K562 (cell line): ENCODE measurements around the gene CHCHD6. TPM values are rescaled to one million over a fixed set of nuclear protein-coding genes. Genes with fewer than 3 reads are reported as not detected.

Experiments used
- ATAC-seq: fragments of 200-7000 bp; cut with Tn5 transposase; 3 replicates; pipeline ENCODE4 v1.9.1; 2020; ENCODE audit warnings: moderate library complexity
- BruUV-seq: library from RNA; stranded (reverse); fragments of 400-500 nt; replicated peaks from 2 replicates; lab custom pipeline; 2021; lab: Mats Ljungman, UMichigan
- CTCF ChIA-PET: fragments of 300-600 bp; formaldehyde crosslinking; extraction: SDS; loops from one replicate; lab custom pipeline; 2021; ENCODE audit warnings: low intra/inter-chr PET ratio; lab: Yijun Ruan, JAX
- POLR2A ChIA-PET: fragments of 300-600, 350-650 bp; sonication (Branson Sonifier 250); formaldehyde crosslinking; extraction: SDS; loops from one replicate; lab custom pipeline; 2021; ENCODE audit warnings: antibody characterized with exemption, inconsistent platforms; lab: Yijun Ruan, JAX
- DNase-seq, 4 experiments: peaks; one replicate each; pipeline versions ENCODE4 v3.0.0 to v3.0.0-alpha.2; 2011 to 2018; ENCODE audit warnings: low spot score in 3 of 4, mixed read lengths in 3 of 4; ENCODE audit errors: extremely low read depth in 1 of 4
- FAIRE-seq: peaks from 2 replicates; lab custom pipeline; 2011; peaks lifted over from hg19 to GRCh38; lab: Jason Lieb, UNC
- H2AFZ ChIP-seq: 2 replicates; pipeline ENCODE4 v1.6.0; 2011; ENCODE audit warnings: low read depth, low read length, control low read depth, inconsistent platforms
- H3K27ac ChIP-seq: fragments of 200-600 bp; 3 replicates; pipeline ENCODE4 v1.8.0; 2011; ENCODE audit warnings: low read depth, mild to moderate bottlenecking, control low read depth, inconsistent platforms, low read length, moderate library complexity, mixed read lengths; ENCODE audit errors: extremely low read depth
- H3K27me3 ChIP-seq, 2 experiments: fragments of 300-600 bp in 1 of 2; 2 replicates in 1 of 2; 3 replicates in 1 of 2; pipeline versions ENCODE4 v1.6.0 to v1.8.0; 2011; ENCODE audit warnings: inconsistent platforms in 2 of 2, low read length in 2 of 2, mild to moderate bottlenecking in 1 of 2, mixed read lengths in 1 of 2, moderate library complexity in 1 of 2; ENCODE audit not compliant: control insufficient read depth in 2 of 2, insufficient read depth in 2 of 2
- H3K36me3 ChIP-seq: fragments of 300-600 bp; 3 replicates; pipeline ENCODE4 v1.8.0; 2011; ENCODE audit warnings: mild to moderate bottlenecking, low read length, inconsistent platforms; ENCODE audit not compliant: control insufficient read depth, insufficient read depth
- H3K4me1 ChIP-seq, 2 experiments: fragments of 200-600 bp in 1 of 2; replicated peaks in 1 of 2; 2 replicates in 1 of 2; 3 replicates in 1 of 2; pipeline versions ENCODE4 v1.5.1 to v1.8.0; 2011; ENCODE audit warnings: inconsistent platforms in 2 of 2, low read length in 2 of 2, mild to moderate bottlenecking in 1 of 2, mixed read lengths in 1 of 2, moderate library complexity in 1 of 2; ENCODE audit not compliant: control insufficient read depth in 2 of 2, insufficient read depth in 2 of 2
- H3K4me2 ChIP-seq: 2 replicates; pipeline ENCODE4 v1.6.1; 2011; ENCODE audit warnings: low read length, control low read depth, inconsistent platforms, mixed read lengths; ENCODE audit not compliant: insufficient read depth
- H3K4me3 ChIP-seq: fragments of 200-600 bp; sonication (generic), shearing (Covaris generic); 2 replicates; pipeline ENCODE4 v1.5.1; 2016; ENCODE audit warnings: control low read depth, inconsistent platforms
- H3K79me2 ChIP-seq: fragments of 200-600 bp; 3 replicates; pipeline ENCODE4 v1.8.0; 2011; ENCODE audit warnings: low read length, inconsistent platforms; ENCODE audit not compliant: control insufficient read depth, insufficient read depth
- H3K9ac ChIP-seq, 2 experiments: 2 replicates each; pipeline versions ENCODE4 v1.6.0 to v1.6.1; 2011; ENCODE audit warnings: low read depth in 2 of 2, low read length in 2 of 2, control low read depth in 1 of 2, inconsistent platforms in 1 of 2, mild to moderate bottlenecking in 1 of 2, mixed read lengths in 1 of 2; ENCODE audit not compliant: insufficient read depth in 1 of 2
- H3K9me1 ChIP-seq: one replicate; pipeline ENCODE4 v1.6.0; 2011; ENCODE audit warnings: inconsistent platforms, mild to moderate bottlenecking, low read length, moderate library complexity; ENCODE audit not compliant: control insufficient read depth, insufficient read depth
- H3K9me3 ChIP-seq: replicated peaks from 2 replicates; pipeline ENCODE4 v1.5.1; 2011; ENCODE audit warnings: low read depth, low read length, inconsistent platforms; ENCODE audit not compliant: control insufficient read depth, insufficient read depth
- H4K20me1 ChIP-seq: replicated peaks from 2 replicates; pipeline ENCODE4 v1.6.1; 2011; ENCODE audit warnings: low read length, inconsistent platforms, mixed read lengths; ENCODE audit not compliant: control insufficient read depth, insufficient read depth
- FOSL1 ChIP-seq: fragments of 200-800 bp; sonication (Bioruptor generic); conservative IDR thresholded peaks from 2 replicates; pipeline ENCODE4 v1.6.1; 2016; ENCODE audit warnings: missing genetic modification characterization, missing compliant biosample characterization
- FOXJ3 ChIP-seq: sonication (generic); formaldehyde crosslinking; IDR thresholded peaks from 2 replicates; pipeline ENCODE4 v1.4.0; 2020; ENCODE audit warnings: mild to moderate bottlenecking, missing genetic modification reagents
- MAFG ChIP-seq: fragments of 450-650 bp; conservative IDR thresholded peaks from 2 replicates; pipeline ENCODE4 v1.6.1; 2016; ENCODE audit warnings: missing genetic modification characterization, missing compliant biosample characterization
- WGBS: fragments of 100-300 bp; shearing (Covaris generic); methylation state at CpG from one replicate; pipeline ENCODE4 v1.1.6; 2016; ENCODE audit warnings: low coverage, mixed read lengths; ENCODE audit not compliant: insufficient coverage; ENCODE audit errors: missing lambda C conversion rate; 5-methylcytosine and 5-hydroxymethylcytosine counted together
- in situ Hi-C: fragments of 300-500 bp; cut with MboI; formaldehyde crosslinking; loops from 4 replicates; pipeline ENCODE4 v1.15.0; 2018; ENCODE audit warnings: inconsistent platforms, mixed read lengths
- intact Hi-C: fragments of 100-400 bp; cut with micrococcal nuclease; formaldehyde crosslinking; loops from 2 replicates; pipeline ENCODE4 v1.14.2; 2022
- polyA plus RNA-seq, 8 experiments: library from polyadenylated mRNA; depleted of rRNA in 4 of 8; stranded (reverse) in 5 of 8; unstranded in 3 of 8; fragments of >200 nt; fragmentation: Nextera tagmentation in 2 of 8; fragmentation: Illumina TruSeq in 1 of 8; extraction: Ambion mirVana in 2 of 8; extraction: Trizol in 1 of 8; gene quantifications; 2 replicates each; pipeline versions ENCODE4 v1.2.1 to v1.2.3, GENCODE V29; 2011 to 2014; ENCODE audit warnings: inconsistent platforms in 1 of 8, missing spikeins in 1 of 8
- total RNA-seq, 7 experiments: library from RNA; depleted of rRNA in 6 of 7; stranded (reverse); fragments of >200 nt in 6 of 7; fragmentation: Illumina TruSeq in 2 of 7; extraction: Trizol in 2 of 7; gene quantifications; 2 replicates each; pipeline versions ENCODE4 v1.2.1 to v1.2.3, GENCODE V29; 2011 to 2021; ENCODE audit warnings: low replicate concordance in 1 of 7
- TF ChIP-seq, protein P1 (sequence below): fragments of 450-650 bp; IDR thresholded peaks from 2 replicates; pipeline ENCODE4 v1.6.1; 2017; ENCODE audit warnings: antibody characterized with exemption, mild to moderate bottlenecking

CHCHD6 gene
- total and polyA plus RNA-seq, 9 of the 15 experiments (the other 6 are each of a cell fraction or from before 2014, with no cell fraction given), result 4.6 to 18.6 (median 10.9) TPM

DNA sequence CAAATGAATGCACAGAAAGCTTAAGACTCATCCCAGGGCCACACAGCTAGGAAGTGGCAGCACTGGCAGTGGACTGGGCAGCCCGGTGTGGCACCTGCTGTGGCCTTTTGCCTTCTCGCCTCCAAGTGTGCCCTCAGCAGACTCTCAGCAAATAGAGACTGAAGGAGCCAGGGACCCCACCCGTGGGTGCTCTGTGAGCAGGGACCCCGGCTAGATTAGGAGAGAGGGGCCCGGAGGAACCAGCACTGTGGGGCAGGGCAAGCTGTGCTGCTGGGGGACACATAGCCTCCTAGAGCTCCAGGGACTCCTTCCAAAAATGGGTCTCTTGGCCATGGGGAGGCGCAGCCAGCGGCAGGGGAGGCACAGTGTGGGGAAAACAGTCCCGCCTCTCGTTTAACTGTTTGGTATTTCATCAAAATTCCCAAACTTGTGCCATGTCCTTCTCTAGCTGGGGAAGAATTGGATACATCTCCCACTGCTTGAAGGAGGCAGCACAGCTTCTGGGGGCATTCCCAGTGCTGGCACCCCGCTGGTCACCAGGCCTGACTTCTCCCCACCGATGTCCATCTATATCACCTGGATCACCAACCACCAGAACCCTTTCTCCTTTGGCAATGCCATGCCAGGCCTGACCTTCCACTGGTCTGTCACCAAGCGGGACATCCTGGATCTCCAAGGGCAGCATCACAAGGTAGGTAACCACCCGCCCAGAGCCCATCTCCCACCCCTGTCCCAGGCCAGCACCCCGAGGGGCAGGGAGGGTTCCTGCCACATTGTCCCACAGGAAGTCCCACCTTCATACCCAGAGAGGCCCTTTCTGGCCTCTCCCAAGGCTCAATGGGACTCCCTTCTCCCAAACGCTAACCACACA, 37.1 kb upstream of the CHCHD6 start:
- no peak for ATAC-seq
- no peak for DNase-seq
- WGBS, result 0% methylated on average over 10 of the region's 15 CpGs
- peaks cover 0 to 37% of the 10 kb centered on the region in 2 experiments; a peak in 2 of 5 replicates for H3K27me3 ChIP-seq
- intact Hi-C loops (loop anchor here (10.0 kb wide), 1 partner anchor 142 kb away; the partner anchor contains the start of gene CHST13), in situ Hi-C loops (no loop called here)
- H3K9me1 ChIP-seq, result no peaks in the 10 kb centered on the region
- H3K4me2 ChIP-seq, result no peak overlapping the region
- ChIA-PET POLR2A (interaction anchor here (0.8 to 1.0 kb wide), 2 partner anchors 15 to 408 kb away, joined by 3 read pairs; no protein-coding TSS in a partner anchor), CTCF (no interaction called here)
- H2AFZ ChIP-seq, result no peak overlapping the region
- no peak overlapping the region for H3K9ac ChIP-seq
- H4K20me1 ChIP-seq, result no peaks in the 10 kb centered on the region
- H3K9me3 ChIP-seq, result no peaks in the 10 kb centered on the region
- no peak overlapping the region for H3K4me3 ChIP-seq
- H3K27ac ChIP-seq, result no peak overlapping the region
- FAIRE-seq, result no peak
- no TSS peak for BruUV-seq
- H3K36me3 ChIP-seq, result no peaks in the 10 kb centered on the region
- no peaks in the 10 kb centered on the region for H3K79me2 ChIP-seq
- no peaks in the 10 kb centered on the region for H3K4me1 ChIP-seq
- no peak for TF ChIP-seq FOSL1 (tag)
- no peak for TF ChIP-seq MAFG (tag)
- TF ChIP-seq FOXJ3 (CRISPR knock-in tag), result no peak
- TF ChIP-seq, protein P1, sequence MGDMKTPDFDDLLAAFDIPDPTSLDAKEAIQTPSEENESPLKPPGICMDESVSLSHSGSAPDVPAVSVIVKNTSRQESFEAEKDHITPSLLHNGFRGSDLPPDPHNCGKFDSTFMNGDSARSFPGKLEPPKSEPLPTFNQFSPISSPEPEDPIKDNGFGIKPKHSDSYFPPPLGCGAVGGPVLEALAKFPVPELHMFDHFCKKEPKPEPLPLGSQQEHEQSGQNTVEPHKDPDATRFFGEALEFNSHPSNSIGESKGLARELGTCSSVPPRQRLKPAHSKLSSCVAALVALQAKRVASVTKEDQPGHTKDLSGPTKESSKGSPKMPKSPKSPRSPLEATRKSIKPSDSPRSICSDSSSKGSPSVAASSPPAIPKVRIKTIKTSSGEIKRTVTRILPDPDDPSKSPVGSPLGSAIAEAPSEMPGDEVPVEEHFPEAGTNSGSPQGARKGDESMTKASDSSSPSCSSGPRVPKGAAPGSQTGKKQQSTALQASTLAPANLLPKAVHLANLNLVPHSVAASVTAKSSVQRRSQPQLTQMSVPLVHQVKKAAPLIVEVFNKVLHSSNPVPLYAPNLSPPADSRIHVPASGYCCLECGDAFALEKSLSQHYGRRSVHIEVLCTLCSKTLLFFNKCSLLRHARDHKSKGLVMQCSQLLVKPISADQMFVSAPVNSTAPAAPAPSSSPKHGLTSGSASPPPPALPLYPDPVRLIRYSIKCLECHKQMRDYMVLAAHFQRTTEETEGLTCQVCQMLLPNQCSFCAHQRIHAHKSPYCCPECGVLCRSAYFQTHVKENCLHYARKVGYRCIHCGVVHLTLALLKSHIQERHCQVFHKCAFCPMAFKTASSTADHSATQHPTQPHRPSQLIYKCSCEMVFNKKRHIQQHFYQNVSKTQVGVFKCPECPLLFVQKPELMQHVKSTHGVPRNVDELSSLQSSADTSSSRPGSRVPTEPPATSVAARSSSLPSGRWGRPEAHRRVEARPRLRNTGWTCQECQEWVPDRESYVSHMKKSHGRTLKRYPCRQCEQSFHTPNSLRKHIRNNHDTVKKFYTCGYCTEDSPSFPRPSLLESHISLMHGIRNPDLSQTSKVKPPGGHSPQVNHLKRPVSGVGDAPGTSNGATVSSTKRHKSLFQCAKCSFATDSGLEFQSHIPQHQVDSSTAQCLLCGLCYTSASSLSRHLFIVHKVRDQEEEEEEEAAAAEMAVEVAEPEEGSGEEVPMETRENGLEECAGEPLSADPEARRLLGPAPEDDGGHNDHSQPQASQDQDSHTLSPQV, result no peak
